ENCODE results near the gene MOG. TPM values are rescaled to one million over a fixed set of nuclear protein-coding genes. Genes with fewer than 3 reads are reported as not detected.

Gene MOG
- total RNA-seq, 1 donor from 2014 or later = not detected

- Mint-ChIP-seq H3K27me3 (no peaks in the 10 kb centered on the region), H3K9me3 (ENCODE audit: low read depth) (no peaks in the 10 kb centered on the region), H3K4me1 (ENCODE audit: low read depth) (peaks cover 8% of the 10 kb centered on the region), H3K36me3 (ENCODE audit: insufficient read depth) (no peaks in the 10 kb centered on the region), H3K4me3 (ENCODE audit: low read depth) (no peak overlapping the region), H3K27ac (no peak overlapping the region)
- no peak for DNase-seq (ENCODE audit: low spot score, unreplicated experiment)
- TF ChIP-seq CTCF (IDR thresholded peaks at IDR 0.05; ENCODE audit: unreplicated experiment) = peak; percentile 56
These were observed 8.8 kb upstream of the MOG start for GRCh38 chr6:29647927-29648642.

GRCh38 chr6:29649701-29650673, 6.9 kb upstream of the MOG start:
- peak; percentile 95 for DNase-seq (ENCODE audit: low spot score, unreplicated experiment)
- Mint-ChIP-seq H3K4me1 (ENCODE audit: low read depth) (peaks cover 8% of the 10 kb centered on the region), H3K36me3 (ENCODE audit: insufficient read depth) (no peaks in the 10 kb centered on the region), H3K27me3 (no peaks in the 10 kb centered on the region), H3K27ac (peak overlapping the region; percentile 99), H3K9me3 (ENCODE audit: low read depth) (no peaks in the 10 kb centered on the region), H3K4me3 (ENCODE audit: low read depth) (peak overlapping the region; percentile 89)
- peak; percentile 94 for TF ChIP-seq CTCF (IDR thresholded peaks at IDR 0.05; ENCODE audit: unreplicated experiment)

- no peaks in the 10 kb centered on the region for H3K9me3 Mint-ChIP-seq (ENCODE audit: low read depth)
- H3K36me3 Mint-ChIP-seq (ENCODE audit: insufficient read depth) = no peaks in the 10 kb centered on the region
- no peak for DNase-seq (ENCODE audit: low spot score, unreplicated experiment)
- peak; percentile 74 for TF ChIP-seq CTCF (IDR thresholded peaks at IDR 0.05; ENCODE audit: unreplicated experiment)
- peaks cover 9% of the 10 kb centered on the region for H3K4me1 Mint-ChIP-seq (ENCODE audit: low read depth)
- peaks cover 3% of the 10 kb centered on the region for H3K27me3 Mint-ChIP-seq
- H3K4me3 Mint-ChIP-seq (ENCODE audit: low read depth) = no peak overlapping the region
- H3K27ac Mint-ChIP-seq = no peak overlapping the region
These were observed 5.3 kb upstream of the MOG start for GRCh38 chr6:29651413-29652197.

- H3K9me3 Mint-ChIP-seq (ENCODE audit: low read depth) = no peaks in the 10 kb centered on the region
- no peak for DNase-seq (ENCODE audit: low spot score, unreplicated experiment)
- TF ChIP-seq CTCF (IDR thresholded peaks at IDR 0.05; ENCODE audit: unreplicated experiment) = no peak
- peaks cover 3% of the 10 kb centered on the region for H3K27me3 Mint-ChIP-seq
- no peak overlapping the region for H3K4me3 Mint-ChIP-seq (ENCODE audit: low read depth)
- no peak overlapping the region for H3K27ac Mint-ChIP-seq
- peaks cover 9% of the 10 kb centered on the region for H3K4me1 Mint-ChIP-seq (ENCODE audit: low read depth)
- no peaks in the 10 kb centered on the region for H3K36me3 Mint-ChIP-seq (ENCODE audit: insufficient read depth)
These were observed 4.7 kb upstream of the MOG start for GRCh38 chr6:29652198-29652584.

All from progenitor cell of endocrine pancreas (in vitro differentiated cells).